Loucy (cell line): ENCODE data around the gene CASZ1.

Experiments
- H2AFZ ChIP-seq: fragments of 200-600 bp; sonication (generic); 2 replicates; pipeline ENCODE4 v1.6.0; 2016; ENCODE audit warnings: antibody characterized with exemption, mild to moderate bottlenecking, low read length, moderate library complexity
- H3F3A ChIP-seq: fragments of 200-600 bp; 2 replicates; pipeline ENCODE4 v1.6.0; 2016; ENCODE audit warnings: antibody characterized with exemption, low read depth, mild to moderate bottlenecking
- H3K27me3 ChIP-seq: fragments of 200-600 bp; sonication (generic); 2 replicates; pipeline ENCODE4 v1.6.1; 2014; ENCODE audit warnings: low read length, mild to moderate bottlenecking; ENCODE audit not compliant: insufficient read depth, poor library complexity, severe bottlenecking
- H3K36me3 ChIP-seq: fragments of 200-600 bp; sonication (generic); 2 replicates; pipeline ENCODE4 v1.6.1; 2016; ENCODE audit warnings: low read length; ENCODE audit not compliant: insufficient read depth
- H3K4me1 ChIP-seq: fragments of 200-600 bp; sonication (generic); 2 replicates; pipeline ENCODE4 v1.5.1; 2014; ENCODE audit warnings: low read length, mild to moderate bottlenecking; ENCODE audit not compliant: insufficient read depth, poor library complexity, severe bottlenecking
- H3K4me2 ChIP-seq: fragments of 200-600 bp; sonication (generic); 2 replicates; pipeline ENCODE4 v1.6.0; 2014; ENCODE audit warnings: antibody characterized with exemption, low read length, low read depth, mild to moderate bottlenecking; ENCODE audit not compliant: poor library complexity, severe bottlenecking
- H3K4me3 ChIP-seq: fragments of 200-600 bp; sonication (generic); 2 replicates; pipeline ENCODE4 v1.5.1; 2014; ENCODE audit warnings: low read length, mild to moderate bottlenecking, mixed read lengths; ENCODE audit not compliant: poor library complexity, severe bottlenecking
- H3K79me2 ChIP-seq: fragments of 200-600 bp; sonication (generic); 2 replicates; pipeline ENCODE4 v1.6.1; 2014; ENCODE audit warnings: low read length; ENCODE audit not compliant: insufficient read depth
- H3K9ac ChIP-seq: fragments of 200-600 bp; sonication (generic); 2 replicates; pipeline ENCODE4 v1.6.0; 2014; ENCODE audit warnings: mild to moderate bottlenecking, low read depth, low read length, moderate library complexity; ENCODE audit not compliant: poor library complexity, severe bottlenecking
- H3K9me2 ChIP-seq: fragments of 200-600 bp; sonication (generic); replicated peaks from 2 replicates; pipeline ENCODE4 v1.6.1; 2016; ENCODE audit warnings: low read depth, low read length, mixed read lengths
- H3K9me3 ChIP-seq: fragments of 200-600 bp; sonication (generic); 2 replicates; pipeline ENCODE4 v1.6.1; 2014; ENCODE audit warnings: mild to moderate bottlenecking, antibody characterized with exemption, low read length, low read depth; ENCODE audit not compliant: insufficient read depth
- H4K20me1 ChIP-seq: fragments of 200-600 bp; sonication (generic); 2 replicates; pipeline ENCODE4 v1.6.0; 2014; ENCODE audit warnings: antibody characterized with exemption, low read length, mild to moderate bottlenecking; ENCODE audit not compliant: insufficient read depth, poor library complexity, severe bottlenecking
- EZH2phosphoT487 ChIP-seq: fragments of 200-600 bp; IDR thresholded peaks from 2 replicates; pipeline ENCODE4 v1.6.1; 2018; ENCODE audit warnings: antibody characterized with exemption, mild to moderate bottlenecking, moderate library complexity, borderline replicate concordance
- TF ChIP-seq, protein P1 (sequence below): fragments of 200-600 bp; sonication (generic); conservative IDR thresholded peaks from 2 replicates; pipeline ENCODE4 v1.5.1; 2014; ENCODE audit warnings: mild to moderate bottlenecking, antibody characterized with exemption, low read length

The CASZ1 gene

DNA sequence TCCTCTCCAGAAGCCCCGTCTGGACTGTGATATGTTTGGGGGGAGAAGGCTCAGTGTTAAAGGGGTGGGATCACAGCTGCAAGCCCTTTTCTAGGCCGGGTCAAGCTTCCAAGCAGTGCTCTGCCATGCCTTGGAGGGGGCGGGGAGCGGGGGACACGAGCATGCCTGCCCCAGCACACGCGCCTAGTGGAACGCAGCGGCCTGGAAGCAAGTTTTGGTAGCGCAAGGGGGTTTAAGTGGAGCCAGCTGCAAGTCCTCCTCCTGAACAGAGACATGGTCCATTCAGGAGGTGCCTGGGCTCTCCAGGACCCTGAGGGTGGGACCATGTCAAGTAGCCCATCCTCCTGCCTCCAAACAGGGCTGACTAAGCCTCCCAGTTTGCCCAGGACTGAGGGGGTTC is 112.2 kb downstream of the CASZ1 start:
- no peak overlapping the region for H2AFZ ChIP-seq
- H3K4me1 ChIP-seq = peaks cover 39% of the 10 kb centered on the region
- no peak for TF ChIP-seq EZH2phosphoT487
- TF ChIP-seq, protein P1, sequence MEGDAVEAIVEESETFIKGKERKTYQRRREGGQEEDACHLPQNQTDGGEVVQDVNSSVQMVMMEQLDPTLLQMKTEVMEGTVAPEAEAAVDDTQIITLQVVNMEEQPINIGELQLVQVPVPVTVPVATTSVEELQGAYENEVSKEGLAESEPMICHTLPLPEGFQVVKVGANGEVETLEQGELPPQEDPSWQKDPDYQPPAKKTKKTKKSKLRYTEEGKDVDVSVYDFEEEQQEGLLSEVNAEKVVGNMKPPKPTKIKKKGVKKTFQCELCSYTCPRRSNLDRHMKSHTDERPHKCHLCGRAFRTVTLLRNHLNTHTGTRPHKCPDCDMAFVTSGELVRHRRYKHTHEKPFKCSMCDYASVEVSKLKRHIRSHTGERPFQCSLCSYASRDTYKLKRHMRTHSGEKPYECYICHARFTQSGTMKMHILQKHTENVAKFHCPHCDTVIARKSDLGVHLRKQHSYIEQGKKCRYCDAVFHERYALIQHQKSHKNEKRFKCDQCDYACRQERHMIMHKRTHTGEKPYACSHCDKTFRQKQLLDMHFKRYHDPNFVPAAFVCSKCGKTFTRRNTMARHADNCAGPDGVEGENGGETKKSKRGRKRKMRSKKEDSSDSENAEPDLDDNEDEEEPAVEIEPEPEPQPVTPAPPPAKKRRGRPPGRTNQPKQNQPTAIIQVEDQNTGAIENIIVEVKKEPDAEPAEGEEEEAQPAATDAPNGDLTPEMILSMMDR = no peak
- no peaks in the 10 kb centered on the region for H3F3A ChIP-seq
- no peaks in the 10 kb centered on the region for H4K20me1 ChIP-seq
- H3K27me3 ChIP-seq = no peaks in the 10 kb centered on the region
- peaks cover 63% of the 10 kb centered on the region; the same call in 1 of the 2 replicates for H3K79me2 ChIP-seq
- H3K36me3 ChIP-seq = no peaks in the 10 kb centered on the region
- H3K9ac ChIP-seq = no peak overlapping the region
- no peak overlapping the region for H3K4me3 ChIP-seq
- H3K9me3 ChIP-seq = no peaks in the 10 kb centered on the region
- H3K9me2 ChIP-seq = no peaks in the 10 kb centered on the region
- H3K4me2 ChIP-seq = no peak overlapping the region

DNA sequence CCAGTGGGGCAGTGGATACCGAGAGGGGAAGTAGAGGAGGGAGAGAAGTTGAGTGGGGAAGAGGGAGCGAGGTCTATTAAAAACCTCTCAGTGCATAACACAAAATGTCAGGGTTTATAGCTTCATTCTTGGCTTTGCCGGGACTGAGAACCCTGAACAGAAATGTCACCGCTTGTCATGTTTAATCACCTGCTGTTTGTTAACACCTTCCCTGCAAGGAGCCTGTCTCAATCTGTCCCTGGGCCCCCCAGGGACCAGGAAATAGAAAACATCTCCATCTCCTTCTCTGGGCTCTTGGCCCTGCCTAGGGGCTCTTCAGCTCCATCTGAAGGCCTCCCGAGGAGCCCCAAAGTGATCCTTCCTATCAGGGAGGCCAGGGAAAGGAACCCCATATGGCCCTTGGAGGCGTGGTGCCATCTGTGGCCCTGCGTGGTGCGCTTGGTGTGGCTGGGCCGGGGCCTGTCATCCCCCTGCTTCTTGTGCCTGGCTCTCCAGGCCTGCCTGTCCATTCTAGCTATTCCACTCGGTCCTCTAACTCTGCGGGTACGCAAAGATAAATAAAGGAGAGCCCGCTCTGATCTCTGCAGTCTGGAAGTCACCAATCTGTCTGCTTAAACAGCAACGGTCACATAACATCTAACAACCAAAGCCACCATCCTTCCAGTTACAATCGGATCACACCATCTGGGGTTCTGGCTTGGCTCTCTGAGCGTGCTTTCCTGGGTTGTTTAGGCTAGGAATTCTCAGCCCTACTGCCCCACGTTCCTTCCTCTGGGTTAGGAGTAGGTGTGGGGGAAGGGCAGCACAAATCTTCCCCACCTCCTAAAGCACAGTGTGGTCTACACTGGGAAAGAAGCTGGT is 113.8 kb downstream of the CASZ1 start:
- no peaks in the 10 kb centered on the region for H3K36me3 ChIP-seq
- no peaks in the 10 kb centered on the region for H3F3A ChIP-seq
- H3K9ac ChIP-seq = peak overlapping the region; percentile 2
- no peak overlapping the region for H2AFZ ChIP-seq
- no peaks in the 10 kb centered on the region for H3K9me3 ChIP-seq
- TF ChIP-seq, protein P1 = no peak
- TF ChIP-seq EZH2phosphoT487 = no peak
- no peaks in the 10 kb centered on the region for H3K9me2 ChIP-seq
- H3K27me3 ChIP-seq = no peaks in the 10 kb centered on the region
- H3K79me2 ChIP-seq = peaks cover 58% of the 10 kb centered on the region; the same call in 1 of the 2 replicates
- no peak overlapping the region for H3K4me2 ChIP-seq
- no peaks in the 10 kb centered on the region for H4K20me1 ChIP-seq
- no peak overlapping the region for H3K4me3 ChIP-seq
- peaks cover 28% of the 10 kb centered on the region for H3K4me1 ChIP-seq

DNA sequence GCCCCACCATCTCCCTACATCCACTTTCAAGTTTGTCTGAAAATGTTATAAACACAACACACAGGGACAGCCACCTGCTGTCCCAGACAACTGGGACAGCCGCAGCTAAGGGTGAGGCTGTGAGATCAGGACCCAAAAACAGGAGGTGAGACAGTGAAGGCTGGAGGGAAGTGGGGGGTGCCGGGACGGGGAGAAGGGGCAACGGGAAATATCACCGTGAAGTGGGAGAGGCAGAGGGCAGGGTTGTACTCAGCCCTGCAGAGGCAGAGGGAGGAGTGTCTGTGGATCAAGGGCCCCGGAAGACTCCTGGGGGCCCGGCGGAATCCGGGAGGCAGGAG is 114.4 kb downstream of the CASZ1 start:
- no peaks in the 10 kb centered on the region for H3F3A ChIP-seq
- peaks cover 60% of the 10 kb centered on the region; the same call in 1 of the 2 replicates for H3K79me2 ChIP-seq
- H3K9ac ChIP-seq = no peak overlapping the region
- H3K36me3 ChIP-seq = no peaks in the 10 kb centered on the region
- H3K4me2 ChIP-seq = no peak overlapping the region
- no peaks in the 10 kb centered on the region for H3K9me3 ChIP-seq
- no peak overlapping the region for H3K4me3 ChIP-seq
- no peak overlapping the region for H2AFZ ChIP-seq
- H3K4me1 ChIP-seq = peaks cover 23% of the 10 kb centered on the region
- H3K27me3 ChIP-seq = no peaks in the 10 kb centered on the region
- H4K20me1 ChIP-seq = no peaks in the 10 kb centered on the region
- H3K9me2 ChIP-seq = no peaks in the 10 kb centered on the region
- TF ChIP-seq, protein P1 = no peak
- TF ChIP-seq EZH2phosphoT487 = no peak
